NCI-H748 treated with DMSO at 0.1 percent for 48 hours (cell line): ENCODE measurements around the gene KLF2.

Experiments
- DNase-seq: peaks from one replicate; lab custom pipeline; 2025; lab: John Stamatoyannopoulos, UW

KLF2 gene

GRCh38 chr19:16308081-16308480 is 16.5 kb upstream of the KLF2 start:
- DNase-seq = no peak

GRCh38 chr19:16309643-16310042 is 15.0 kb upstream of the KLF2 start:
- no peak for DNase-seq

- no peak for DNase-seq
These were observed 8.7 kb upstream of the KLF2 start for GRCh38 chr19:16315825-16316505.

GRCh38 chr19:16316506-16316882 is 8.1 kb upstream of the KLF2 start:
- no peak for DNase-seq

GRCh38 chr19:16319481-16319880 is 5.1 kb upstream of the KLF2 start:
- no peak for DNase-seq

GRCh38 chr19:16320987-16321386 is 3.6 kb upstream of the KLF2 start:
- DNase-seq = no peak

- DNase-seq = no peak
These were observed 518 bp downstream of the KLF2 start for GRCh38 chr19:16325161-16325527.

- DNase-seq = peak; percentile 53
These were observed 1.2 kb downstream of the KLF2 start for GRCh38 chr19:16325641-16326400.

GRCh38 chr19:16326401-16327168 is 2.0 kb downstream of the KLF2 start:
- DNase-seq = no peak

GRCh38 chr19:16327169-16327475 is 2.5 kb downstream of the KLF2 start:
- DNase-seq = no peak

GRCh38 chr19:16327501-16327900 is 2.9 kb downstream of the KLF2 start:
- no peak for DNase-seq

GRCh38 chr19:16327911-16328823 is 3.5 kb downstream of the KLF2 start:
- DNase-seq = no peak

- no peak for DNase-seq
These were observed 4.3 kb downstream of the KLF2 start for GRCh38 chr19:16328824-16329482.

GRCh38 chr19:16330368-16330801 is 5.8 kb downstream of the KLF2 start:
- DNase-seq = no peak

GRCh38 chr19:16330806-16331690 is 6.4 kb downstream of the KLF2 start:
- no peak for DNase-seq

- no peak for DNase-seq
These were observed 8.5 kb downstream of the KLF2 start for GRCh38 chr19:16333001-16333586.

GRCh38 chr19:16334411-16334810 is 9.8 kb downstream of the KLF2 start:
- no peak for DNase-seq

- no peak for DNase-seq
These were observed 10.6 kb downstream of the KLF2 start for GRCh38 chr19:16335226-16335625.

- no peak for DNase-seq
These were observed 11.9 kb downstream of the KLF2 start for GRCh38 chr19:16336571-16336970.

GRCh38 chr19:16337809-16338469 is 13.3 kb downstream of the KLF2 start:
- no peak for DNase-seq
